ENCODE measurements around the gene FOXQ1.
"Not testable (repeated sequence)": the region's sequence is repeated elsewhere in the genome, so short reads cannot be mapped to it uniquely, and the experiment has no call there.

FOXQ1 gene

GRCh38 chr6:1290805-1291204 is 21.1 kb upstream of the FOXQ1 start:
- no peak for DNase-seq (ENCODE audit: low spot score)

GRCh38 chr6:1291381-1291780 is 20.5 kb upstream of the FOXQ1 start:
- no peak for DNase-seq (ENCODE audit: low spot score)

GRCh38 chr6:1295420-1295819 is 16.5 kb upstream of the FOXQ1 start:
- no peak for DNase-seq (ENCODE audit: low spot score)

DNA sequence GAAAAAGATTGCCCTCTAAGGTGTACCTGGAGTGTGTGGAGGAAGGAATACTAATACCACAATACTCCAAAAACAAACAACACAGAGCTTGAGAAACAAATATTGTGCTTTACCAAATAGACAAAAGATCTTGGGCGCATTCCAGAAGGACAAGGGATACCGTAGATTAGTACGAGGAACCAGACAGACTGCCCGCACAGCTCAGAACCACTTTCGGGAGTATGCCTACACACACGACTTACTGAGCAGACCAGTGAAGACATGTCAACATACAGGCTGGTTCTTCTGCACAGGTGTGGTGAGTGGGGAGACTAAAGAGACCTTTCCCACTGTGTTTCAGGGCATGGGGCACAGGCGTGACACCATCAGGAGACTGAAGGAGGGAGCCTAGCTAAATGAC is 15.8 kb upstream of the FOXQ1 start:
- DNase-seq (ENCODE audit: low spot score): no peak

DNA sequence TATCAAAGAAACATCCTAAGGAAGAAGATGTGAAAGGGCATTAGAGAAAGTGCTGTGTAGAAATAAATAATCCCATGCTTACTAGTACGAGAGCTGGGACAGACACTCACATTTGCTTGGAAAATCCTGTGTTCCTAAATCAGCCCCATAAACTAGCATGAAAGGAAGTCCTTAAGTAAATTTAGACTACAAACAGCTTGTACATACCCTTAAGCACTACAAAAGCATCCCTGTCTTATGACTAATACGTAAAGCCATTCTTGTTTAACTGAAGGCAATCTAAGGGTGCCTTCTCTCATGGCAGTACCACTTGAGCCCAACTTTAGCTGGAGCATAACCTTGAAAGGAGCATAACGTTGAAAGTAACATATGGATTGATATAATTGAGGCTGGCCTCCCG is 15.4 kb upstream of the FOXQ1 start:
- no peak for DNase-seq (ENCODE audit: low spot score)

- no peak for DNase-seq (ENCODE audit: low spot score)
Measured at GRCh38 chr6:1297746-1298145, 14.2 kb upstream of the FOXQ1 start.

- DNase-seq (ENCODE audit: low spot score): no peak
Measured at GRCh38 chr6:1298768-1299167, 13.1 kb upstream of the FOXQ1 start.

DNA sequence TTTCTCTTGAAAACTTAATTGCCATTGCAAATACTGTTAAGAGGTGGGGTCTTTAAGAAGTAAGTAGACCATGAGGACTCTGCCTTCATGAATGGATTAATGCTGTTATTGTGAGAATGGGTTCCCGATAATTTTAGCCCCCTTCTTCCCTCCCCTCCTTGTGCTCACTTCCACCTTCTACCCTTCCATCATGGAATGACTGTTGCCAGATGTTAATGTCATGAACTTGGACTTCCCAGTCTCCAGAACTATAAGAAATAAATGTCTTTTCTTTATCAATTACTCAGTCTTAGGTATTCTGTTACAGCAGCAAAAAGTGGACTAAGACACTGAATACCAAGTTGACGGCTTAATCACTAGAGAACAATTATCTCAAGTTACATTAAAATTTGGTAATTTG is 5.8 kb upstream of the FOXQ1 start:
- DNase-seq (ENCODE audit: low spot score): no peak

- no peak for DNase-seq (ENCODE audit: low spot score)
Measured at GRCh38 chr6:1309366-1309765, 2.5 kb upstream of the FOXQ1 start.

DNA sequence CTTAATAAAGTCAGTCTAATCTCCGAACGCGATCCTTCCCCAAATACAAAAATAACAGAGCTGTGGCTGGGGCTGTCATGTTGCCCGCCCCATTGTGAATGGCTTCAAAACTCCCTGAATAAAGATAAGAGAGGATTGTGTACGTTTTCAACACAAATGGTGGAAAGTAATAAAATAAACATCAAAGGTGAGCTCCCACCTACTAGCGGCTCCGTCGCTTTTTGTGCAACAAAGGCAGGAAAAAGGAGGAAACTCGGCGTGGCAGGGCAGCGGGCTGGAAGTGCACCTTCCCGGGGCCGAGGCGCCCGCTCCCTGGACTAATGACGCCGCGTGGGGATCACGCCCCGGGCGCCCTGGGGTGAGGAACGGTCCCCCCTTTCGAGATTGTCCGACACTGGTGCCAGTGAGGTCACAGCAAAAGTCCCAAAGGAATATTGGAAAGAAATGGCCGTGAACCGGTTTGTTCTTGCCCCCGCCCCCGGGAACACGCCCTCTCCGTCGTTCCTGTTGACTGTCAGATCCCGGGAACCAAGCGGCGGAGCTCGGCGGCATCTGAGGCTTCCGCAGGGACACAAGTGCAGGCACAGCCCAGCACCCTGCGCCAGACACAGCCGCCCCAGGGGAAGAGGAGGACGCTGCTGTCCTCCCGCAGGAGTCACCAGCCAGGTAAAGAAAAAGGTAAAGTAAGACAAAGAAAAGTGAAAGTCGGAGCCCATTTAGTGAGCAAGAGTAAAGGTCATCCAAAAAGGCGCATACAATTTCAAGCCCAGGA is 1.1 kb upstream of the FOXQ1 start:
- DNase-seq (ENCODE audit: low spot score): no peak

DNA sequence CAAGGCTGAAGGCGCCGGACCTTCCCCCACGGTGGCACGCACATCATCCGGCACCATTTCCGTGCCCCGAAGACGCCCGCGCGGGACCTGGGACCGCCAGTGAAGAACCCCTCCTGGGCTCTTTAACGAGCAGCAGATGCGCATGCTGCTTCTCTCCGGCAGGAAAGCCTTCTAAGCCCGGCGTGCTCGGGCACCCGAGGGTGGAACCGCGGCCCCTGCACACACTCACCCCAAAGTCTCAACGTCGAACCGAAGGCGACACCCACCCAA is 240 bp downstream of the FOXQ1 start:
- no peak for DNase-seq (ENCODE audit: low spot score)

- no peak for DNase-seq (ENCODE audit: low spot score)
Measured at GRCh38 chr6:1312473-1313367, 822 bp downstream of the FOXQ1 start.

DNA sequence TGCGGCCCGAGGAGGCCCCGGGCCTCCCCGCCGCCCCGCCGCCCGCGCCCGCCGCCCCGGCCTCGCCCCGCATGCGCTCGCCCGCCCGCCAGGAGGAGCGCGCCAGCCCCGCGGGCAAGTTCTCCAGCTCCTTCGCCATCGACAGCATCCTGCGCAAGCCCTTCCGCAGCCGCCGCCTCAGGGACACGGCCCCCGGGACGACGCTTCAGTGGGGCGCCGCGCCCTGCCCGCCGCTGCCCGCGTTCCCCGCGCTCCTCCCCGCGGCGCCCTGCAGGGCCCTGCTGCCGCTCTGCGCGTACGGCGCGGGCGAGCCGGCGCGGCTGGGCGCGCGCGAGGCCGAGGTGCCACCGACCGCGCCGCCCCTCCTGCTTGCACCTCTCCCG is 1.5 kb downstream of the FOXQ1 start:
- DNase-seq (ENCODE audit: low spot score): no peak

DNA sequence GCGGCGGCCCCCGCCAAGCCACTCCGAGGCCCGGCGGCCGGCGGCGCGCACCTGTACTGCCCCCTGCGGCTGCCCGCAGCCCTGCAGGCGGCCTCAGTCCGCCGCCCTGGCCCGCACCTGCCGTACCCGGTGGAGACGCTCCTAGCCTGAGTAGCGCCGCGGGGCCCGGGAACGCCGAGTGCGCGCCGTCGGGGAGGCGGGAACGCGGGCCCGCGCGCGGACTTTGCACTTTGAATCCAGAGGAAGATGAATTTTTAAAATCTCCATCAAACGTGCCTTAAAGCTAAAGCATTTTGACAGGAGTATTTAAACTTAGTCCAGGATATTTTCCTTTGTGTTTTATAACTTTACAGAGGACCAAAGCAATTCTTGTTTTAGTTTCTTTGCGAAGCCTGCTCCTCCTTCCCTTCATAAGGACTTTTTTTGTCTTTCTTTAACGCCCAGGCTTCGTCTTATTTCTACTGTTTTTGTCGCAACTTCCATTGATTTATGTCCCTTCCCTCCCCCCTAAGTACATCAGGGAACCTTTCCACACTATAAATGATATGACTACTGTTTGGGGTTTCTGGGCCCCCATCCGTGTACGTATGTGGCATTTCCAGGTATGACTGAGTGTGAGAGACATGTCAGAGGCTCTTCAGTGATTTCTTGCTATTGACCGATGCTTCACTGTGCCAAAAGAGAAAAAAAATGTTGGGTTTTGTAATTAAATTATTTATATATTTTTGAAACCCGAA is 2.0 kb downstream of the FOXQ1 start:
- DNase-seq (ENCODE audit: low spot score): no peak

GRCh38 chr6:1314617-1315016 is 2.7 kb downstream of the FOXQ1 start:
- DNase-seq (ENCODE audit: low spot score): no peak

- DNase-seq (ENCODE audit: low spot score): no peak
Measured at GRCh38 chr6:1315201-1315559, 3.3 kb downstream of the FOXQ1 start.

DNA sequence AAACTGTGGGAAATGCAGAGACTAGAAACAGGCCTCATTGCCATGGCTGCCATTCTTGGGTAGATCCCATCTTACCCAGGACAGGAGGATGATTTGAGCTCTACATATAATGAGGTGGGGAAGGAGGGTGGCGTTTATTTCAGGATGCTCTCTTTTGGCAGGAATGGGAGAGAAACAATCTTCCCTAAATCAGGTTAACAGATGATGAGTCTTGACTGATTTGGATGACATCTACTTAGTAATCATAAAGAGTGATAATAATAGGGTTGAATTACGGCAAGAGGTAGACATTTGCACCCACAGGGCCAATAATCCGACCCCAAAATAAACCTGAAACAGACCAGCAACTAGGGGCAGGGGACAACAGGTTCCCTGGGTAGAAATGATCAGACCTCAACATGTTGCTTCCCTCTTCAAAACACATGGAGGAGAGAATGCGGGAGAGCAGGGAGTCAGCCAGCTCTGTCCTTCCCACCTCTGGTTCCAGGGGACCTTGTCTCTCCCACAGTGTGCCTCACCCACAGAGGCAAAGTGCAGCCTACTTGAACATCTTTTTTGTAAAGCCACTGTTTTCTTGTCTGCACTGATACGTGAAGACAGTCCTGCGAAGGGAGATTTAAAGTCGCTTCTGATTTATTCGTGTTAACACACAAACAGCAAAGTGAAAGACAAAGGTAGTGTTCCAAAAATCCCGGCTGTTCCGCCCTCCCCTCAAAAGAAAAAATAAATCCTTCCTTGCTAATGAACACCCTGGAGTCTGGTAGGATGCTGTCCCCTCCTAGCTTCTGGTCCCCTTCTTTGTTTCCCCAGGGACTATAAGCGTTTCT is 3.9 kb downstream of the FOXQ1 start:
- no peak for DNase-seq (ENCODE audit: low spot score)

DNA sequence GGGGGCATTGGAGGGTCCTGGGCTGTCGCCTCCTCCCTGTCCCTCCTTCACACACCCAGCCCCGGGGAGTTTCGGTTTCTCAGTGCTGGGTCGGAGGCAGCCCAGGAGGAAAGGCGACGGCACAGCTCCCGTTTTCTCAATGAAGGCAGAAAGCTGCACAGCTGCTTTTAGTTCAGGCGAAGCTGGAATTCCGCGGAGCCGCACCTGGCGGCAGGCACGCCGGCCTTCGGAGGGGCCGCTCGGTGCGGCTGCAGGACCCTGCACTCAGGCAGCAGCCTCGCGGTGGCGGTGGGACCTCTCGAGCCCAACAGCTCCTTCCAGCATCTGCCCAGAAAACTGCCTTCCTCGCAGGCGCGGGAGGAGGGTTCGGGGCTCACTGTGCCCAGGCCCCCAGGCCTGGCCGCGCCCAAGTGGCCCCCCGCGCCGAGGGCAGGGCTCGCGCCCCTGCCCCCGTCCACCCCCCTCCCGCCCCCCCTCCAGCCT is 4.6 kb downstream of the FOXQ1 start:
- no peak for DNase-seq (ENCODE audit: low spot score)

- DNase-seq (ENCODE audit: low spot score): no peak
Measured at GRCh38 chr6:1317302-1317815, 5.5 kb downstream of the FOXQ1 start.

GRCh38 chr6:1318036-1318435 is 6.1 kb downstream of the FOXQ1 start:
- no peak for DNase-seq (ENCODE audit: low spot score)

DNA sequence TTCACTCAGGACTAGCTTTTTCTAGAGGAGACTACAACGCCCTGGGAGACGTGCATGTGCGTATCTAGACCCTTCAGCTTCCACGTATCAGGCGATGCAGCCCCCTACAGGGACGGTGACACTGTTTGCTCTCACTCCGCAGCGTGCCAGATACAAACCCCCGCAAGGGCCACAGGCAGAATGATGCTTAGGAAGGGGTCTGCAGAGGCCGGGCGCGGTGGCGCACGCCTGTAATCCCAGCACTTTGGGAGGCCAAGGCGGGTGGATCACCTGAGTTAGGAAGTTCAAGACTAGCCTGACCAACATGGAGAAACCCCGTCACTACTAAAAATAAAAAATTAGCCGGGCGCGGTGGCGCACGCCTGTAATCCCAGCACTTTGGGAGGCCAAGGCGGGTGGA is 6.7 kb downstream of the FOXQ1 start:
- DNase-seq (ENCODE audit: low spot score): not testable (repeated sequence)

DNA sequence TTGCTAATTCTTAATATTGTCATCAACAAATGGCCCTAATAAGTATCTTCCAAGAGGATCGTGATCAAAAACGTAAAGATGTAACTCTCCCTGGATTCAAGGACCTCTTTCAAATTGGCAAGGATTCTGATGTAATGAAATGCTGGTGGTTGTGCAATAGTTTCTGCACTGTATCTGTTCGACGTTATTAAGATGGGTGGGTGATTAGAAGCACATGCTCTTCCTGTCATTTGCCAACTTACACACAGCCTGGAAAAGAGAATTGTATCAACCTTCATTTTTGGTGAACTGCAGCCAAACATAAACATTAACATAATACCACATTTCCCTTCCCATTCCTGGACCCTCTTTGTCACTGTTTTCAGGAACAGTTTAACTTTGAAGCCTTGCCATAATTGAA is 9.8 kb downstream of the FOXQ1 start:
- no peak for DNase-seq (ENCODE audit: low spot score)

Measured in RKO (cell line).